HepG2 (cell line): Measurements from ENCODE around the gene IQCE. TPM values are rescaled to one million over a fixed set of nuclear protein-coding genes. Genes with fewer than 3 reads are reported as not detected.

Source experiments
- CAMTA2 ChIP-seq: sonication (generic); formaldehyde crosslinking; IDR thresholded peaks from 2 replicates; pipeline ENCODE4 v1.4.0; 2020; ENCODE audit warnings: mild to moderate bottlenecking, missing genetic modification reagents, borderline replicate concordance
- CENPT ChIP-seq: sonication (generic); formaldehyde crosslinking; IDR thresholded peaks from 2 replicates; pipeline ENCODE4 v1.8.0; 2022; ENCODE audit warnings: low read depth, mild to moderate bottlenecking, moderate library complexity, missing genetic modification reagents
- ETV6 ChIP-seq: sonication (generic); formaldehyde crosslinking; conservative IDR thresholded peaks from 2 replicates; pipeline ENCODE4 v1.4.0; 2020; ENCODE audit warnings: missing genetic modification reagents
- FOXC1 ChIP-seq: sonication (generic); formaldehyde crosslinking; IDR thresholded peaks from 2 replicates; pipeline ENCODE4 v1.8.0; 2022; ENCODE audit warnings: mild to moderate bottlenecking, missing genetic modification reagents, borderline replicate concordance
- FOXP1 ChIP-seq, 2 experiments: fragments of 450-650 bp in 1 of 2; IDR thresholded peaks; 2 replicates each; pipeline ENCODE4 v1.6.1; 2017 to 2018; ENCODE audit warnings: antibody characterized with exemption in 1 of 2
- FUBP1 ChIP-seq: sonication (generic); formaldehyde crosslinking; IDR thresholded peaks from 2 replicates; pipeline ENCODE4 v1.5.1; 2020; ENCODE audit warnings: missing genetic modification reagents, mild to moderate bottlenecking, borderline replicate concordance
- HDAC1 ChIP-seq: sonication (generic); formaldehyde crosslinking; IDR thresholded peaks from 2 replicates; pipeline ENCODE4 v1.5.1; 2020; ENCODE audit warnings: mild to moderate bottlenecking, missing genetic modification reagents
- HIVEP1 ChIP-seq: sonication (generic); formaldehyde crosslinking; IDR thresholded peaks from 2 replicates; pipeline ENCODE4 v1.4.0; 2020; ENCODE audit warnings: mild to moderate bottlenecking, missing genetic modification reagents
- HNRNPUL1 ChIP-seq: fragments of 200-400 bp; formaldehyde crosslinking; IDR thresholded peaks from 2 replicates; pipeline ENCODE4 v1.6.1; 2017; ENCODE audit warnings: low read depth, mild to moderate bottlenecking, low read length, moderate library complexity
- ISL2 ChIP-seq: sonication (generic); formaldehyde crosslinking; IDR thresholded peaks from 2 replicates; pipeline ENCODE4 v1.5.0; 2020; ENCODE audit warnings: missing genetic modification reagents
- KMT2A ChIP-seq: sonication (generic); formaldehyde crosslinking; IDR thresholded peaks from 2 replicates; pipeline ENCODE4 v1.4.0; 2020; ENCODE audit warnings: missing genetic modification reagents
- MAZ ChIP-seq, 2 experiments: sonication (generic) in 1 of 2; formaldehyde crosslinking in 1 of 2; IDR thresholded peaks; 2 replicates each; pipeline versions ENCODE4 v1.5.0 to v1.6.1; 2012 to 2020; ENCODE audit warnings: low read depth in 2 of 2, mild to moderate bottlenecking in 2 of 2, borderline replicate concordance in 1 of 2, improper control_type of control experiment in 1 of 2, low read length in 1 of 2, missing genetic modification reagents in 1 of 2, moderate library complexity in 1 of 2
- REL ChIP-seq: sonication (generic); formaldehyde crosslinking; conservative IDR thresholded peaks from 2 replicates; pipeline ENCODE4 v1.8.0; 2022; ENCODE audit warnings: mild to moderate bottlenecking, missing genetic modification reagents, moderate library complexity
- TOE1 ChIP-seq: sonication (generic); formaldehyde crosslinking; IDR thresholded peaks from 2 replicates; pipeline ENCODE4 v1.4.0; 2020; ENCODE audit warnings: mild to moderate bottlenecking, missing genetic modification reagents
- ZBTB26 ChIP-seq: IDR thresholded peaks from 2 replicates; pipeline ENCODE4 v1.6.1; 2016; ENCODE audit warnings: missing compliant biosample characterization, missing genetic modification reagents, borderline replicate concordance
- ZBTB44 ChIP-seq: sonication (generic); formaldehyde crosslinking; IDR thresholded peaks from 2 replicates; pipeline ENCODE4 v1.4.0; 2020; ENCODE audit warnings: missing genetic modification reagents
- ZSCAN30 ChIP-seq: sonication (generic); formaldehyde crosslinking; IDR thresholded peaks from 2 replicates; pipeline ENCODE4 v1.5.0; 2020; ENCODE audit warnings: mild to moderate bottlenecking, missing genetic modification reagents
- polyA plus RNA-seq, 8 experiments: library from polyadenylated mRNA; depleted of rRNA in 3 of 8; stranded (reverse) in 7 of 8; unstranded in 1 of 8; fragments of >200 nt; fragmentation: Illumina TruSeq in 4 of 8; extraction: Trizol in 4 of 8; gene quantifications; 2 replicates each; pipeline versions ENCODE4 v1.2.1 to v1.2.3, GENCODE V29; 2011 to 2016; ENCODE audit warnings: low read depth in 4 of 8, missing spikeins in 1 of 8, mixed read lengths in 1 of 8; ENCODE audit not compliant: insufficient read depth in 1 of 8
- total RNA-seq, 5 experiments: library from RNA; depleted of rRNA; stranded (reverse); fragments of >200 nt; fragmentation: Illumina TruSeq; extraction: Trizol; gene quantifications; 2 replicates each; pipeline ENCODE4 v1.2.3, GENCODE V29; 2016; ENCODE audit warnings: low read depth in 1 of 5
- TF ChIP-seq, protein P1 (sequence below): sonication (generic); formaldehyde crosslinking; IDR thresholded peaks from 2 replicates; pipeline ENCODE4 v1.4.0; 2020; ENCODE audit warnings: missing genetic modification reagents, borderline replicate concordance
- TF ChIP-seq, protein P2 (sequence below): sonication (generic); formaldehyde crosslinking; IDR thresholded peaks from 2 replicates; pipeline ENCODE4 v1.5.0; 2020; ENCODE audit warnings: missing genetic modification reagents, mild to moderate bottlenecking, borderline replicate concordance
- TF ChIP-seq, protein P3 (sequence below): sonication (generic); formaldehyde crosslinking; IDR thresholded peaks from 2 replicates; pipeline ENCODE4 v1.4.0; 2020; ENCODE audit warnings: mild to moderate bottlenecking, low read depth, missing genetic modification reagents

Gene IQCE
- total and polyA plus RNA-seq, 2 of the 13 experiments (the other 11 are each of a cell fraction or from before 2014, with no cell fraction given), result 1.5 to 2.5 TPM

- TF ChIP-seq FUBP1 (CRISPR knock-in tag) (no peak), ZSCAN30 (CRISPR knock-in tag) (no peak), ZBTB26 (CRISPR knock-in tag) (peak; percentile 92), HDAC1 (peak; percentile 96), TOE1 (CRISPR knock-in tag) (no peak), FOXC1 (no peak; the same call in 1 of the 2 replicates), HNRNPUL1 (no peak), ISL2 (CRISPR knock-in tag) (peak; percentile 81), CENPT (CRISPR knock-in tag) (no peak), FOXP1 (IDR thresholded peaks at IDR 0.05) (no peak), FOXP1 (CRISPR knock-in tag; IDR thresholded peaks at IDR 0.05) (peak; percentile 62; the same call in 1 of the 2 replicates), MAZ (IDR thresholded peaks at IDR 0.05; ENCODE audit: borderline replicate concordance, low read depth, low read length) (peak; percentile 73; the same call in 1 of the 2 replicates), MAZ (CRISPR knock-in tag; IDR thresholded peaks at IDR 0.05; ENCODE audit: low read depth) (peak; percentile 63), ETV6 (CRISPR knock-in tag) (no peak), ZBTB44 (CRISPR knock-in tag) (no peak), KMT2A (CRISPR knock-in tag) (no peak; the same call in 1 of the 2 replicates), HIVEP1 (CRISPR knock-in tag) (peak; percentile 92), REL (CRISPR knock-in tag) (peak; percentile 86; the same call in 1 of the 2 replicates), CAMTA2 (CRISPR knock-in tag) (peak; percentile 74; the same call in 1 of the 2 replicates)
- TF ChIP-seq, protein P1, sequence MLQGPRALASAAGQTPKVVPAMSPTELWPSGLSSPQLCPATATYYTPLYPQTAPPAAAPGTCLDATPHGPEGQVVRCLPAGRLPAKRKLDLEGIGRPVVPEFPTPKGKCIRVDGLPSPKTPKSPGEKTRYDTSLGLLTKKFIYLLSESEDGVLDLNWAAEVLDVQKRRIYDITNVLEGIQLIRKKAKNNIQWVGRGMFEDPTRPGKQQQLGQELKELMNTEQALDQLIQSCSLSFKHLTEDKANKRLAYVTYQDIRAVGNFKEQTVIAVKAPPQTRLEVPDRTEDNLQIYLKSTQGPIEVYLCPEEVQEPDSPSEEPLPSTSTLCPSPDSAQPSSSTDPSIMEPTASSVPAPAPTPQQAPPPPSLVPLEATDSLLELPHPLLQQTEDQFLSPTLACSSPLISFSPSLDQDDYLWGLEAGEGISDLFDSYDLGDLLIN (CRISPR knock-in tag), result no peak
- TF ChIP-seq, protein P2, sequence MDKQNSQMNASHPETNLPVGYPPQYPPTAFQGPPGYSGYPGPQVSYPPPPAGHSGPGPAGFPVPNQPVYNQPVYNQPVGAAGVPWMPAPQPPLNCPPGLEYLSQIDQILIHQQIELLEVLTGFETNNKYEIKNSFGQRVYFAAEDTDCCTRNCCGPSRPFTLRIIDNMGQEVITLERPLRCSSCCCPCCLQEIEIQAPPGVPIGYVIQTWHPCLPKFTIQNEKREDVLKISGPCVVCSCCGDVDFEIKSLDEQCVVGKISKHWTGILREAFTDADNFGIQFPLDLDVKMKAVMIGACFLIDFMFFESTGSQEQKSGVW (CRISPR knock-in tag), result no peak
- TF ChIP-seq, protein P3, sequence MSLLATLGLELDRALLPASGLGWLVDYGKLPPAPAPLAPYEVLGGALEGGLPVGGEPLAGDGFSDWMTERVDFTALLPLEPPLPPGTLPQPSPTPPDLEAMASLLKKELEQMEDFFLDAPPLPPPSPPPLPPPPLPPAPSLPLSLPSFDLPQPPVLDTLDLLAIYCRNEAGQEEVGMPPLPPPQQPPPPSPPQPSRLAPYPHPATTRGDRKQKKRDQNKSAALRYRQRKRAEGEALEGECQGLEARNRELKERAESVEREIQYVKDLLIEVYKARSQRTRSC (CRISPR knock-in tag), result no peak
Measured at GRCh38 chr7:2622869-2623697, 64.3 kb downstream of the IQCE start (continued).
